ENCODE data around the gene COX4I1.

Gene COX4I1

DNA sequence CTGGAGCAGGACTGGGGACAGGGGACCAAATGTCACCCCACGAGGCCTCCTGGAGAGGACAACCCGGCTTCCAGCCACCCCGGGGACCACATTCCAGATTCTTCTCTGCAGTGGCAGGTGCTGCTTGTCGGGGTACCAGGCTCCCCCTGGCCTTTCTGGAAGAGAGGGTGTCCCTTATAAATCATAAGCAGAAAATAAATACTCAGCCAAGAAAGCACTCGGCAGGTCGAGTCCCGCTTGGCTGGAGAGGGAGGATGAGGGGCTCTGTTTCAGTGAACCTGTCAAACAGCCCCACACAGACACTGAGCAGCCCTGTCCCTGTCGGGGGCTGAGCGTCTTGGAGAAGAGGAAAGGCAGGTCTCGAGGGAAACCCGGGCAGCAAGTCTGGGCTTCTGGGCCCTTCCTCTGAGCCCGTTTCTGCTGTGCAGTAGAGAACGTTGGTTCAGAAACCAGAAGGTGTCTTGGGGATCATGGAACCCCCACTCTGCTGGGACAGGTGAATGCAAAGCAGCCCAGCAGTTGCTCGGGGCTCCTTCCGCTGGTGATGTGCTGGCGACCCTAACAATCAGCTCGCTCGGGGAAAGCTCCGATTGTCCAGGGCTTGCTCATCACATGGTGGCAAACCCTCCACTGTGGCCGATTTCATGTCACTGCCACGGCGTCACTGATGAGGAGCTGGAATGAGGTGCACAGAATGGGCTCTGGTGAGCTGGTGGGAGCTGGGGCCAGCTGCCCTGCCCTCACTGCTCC, 36.6 kb downstream of the COX4I1 start (continued):
- no peak for TF ChIP-seq ZBTB7A (tag by site-specific recombination; IDR thresholded peaks at IDR 0.05; ENCODE audit: low read depth)
- TF ChIP-seq ZFP3 (tag by site-specific recombination; IDR thresholded peaks at IDR 0.05; ENCODE audit: low read depth), result no peak
- TF ChIP-seq ZFHX2 (tag by site-specific recombination; conservative IDR thresholded peaks at IDR 0.05), result no peak
- TF ChIP-seq ZNF670 (tag by site-specific recombination; IDR thresholded peaks at IDR 0.05; ENCODE audit: low read depth), result no peak
- TF ChIP-seq, protein P1, sequence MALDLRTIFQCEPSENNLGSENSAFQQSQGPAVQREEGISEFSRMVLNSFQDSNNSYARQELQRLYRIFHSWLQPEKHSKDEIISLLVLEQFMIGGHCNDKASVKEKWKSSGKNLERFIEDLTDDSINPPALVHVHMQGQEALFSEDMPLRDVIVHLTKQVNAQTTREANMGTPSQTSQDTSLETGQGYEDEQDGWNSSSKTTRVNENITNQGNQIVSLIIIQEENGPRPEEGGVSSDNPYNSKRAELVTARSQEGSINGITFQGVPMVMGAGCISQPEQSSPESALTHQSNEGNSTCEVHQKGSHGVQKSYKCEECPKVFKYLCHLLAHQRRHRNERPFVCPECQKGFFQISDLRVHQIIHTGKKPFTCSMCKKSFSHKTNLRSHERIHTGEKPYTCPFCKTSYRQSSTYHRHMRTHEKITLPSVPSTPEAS (tag by site-specific recombination; IDR thresholded peaks at IDR 0.05), result no peak
- no peak for TF ChIP-seq ZEB2 (tag by site-specific recombination; IDR thresholded peaks at IDR 0.05)

DNA sequence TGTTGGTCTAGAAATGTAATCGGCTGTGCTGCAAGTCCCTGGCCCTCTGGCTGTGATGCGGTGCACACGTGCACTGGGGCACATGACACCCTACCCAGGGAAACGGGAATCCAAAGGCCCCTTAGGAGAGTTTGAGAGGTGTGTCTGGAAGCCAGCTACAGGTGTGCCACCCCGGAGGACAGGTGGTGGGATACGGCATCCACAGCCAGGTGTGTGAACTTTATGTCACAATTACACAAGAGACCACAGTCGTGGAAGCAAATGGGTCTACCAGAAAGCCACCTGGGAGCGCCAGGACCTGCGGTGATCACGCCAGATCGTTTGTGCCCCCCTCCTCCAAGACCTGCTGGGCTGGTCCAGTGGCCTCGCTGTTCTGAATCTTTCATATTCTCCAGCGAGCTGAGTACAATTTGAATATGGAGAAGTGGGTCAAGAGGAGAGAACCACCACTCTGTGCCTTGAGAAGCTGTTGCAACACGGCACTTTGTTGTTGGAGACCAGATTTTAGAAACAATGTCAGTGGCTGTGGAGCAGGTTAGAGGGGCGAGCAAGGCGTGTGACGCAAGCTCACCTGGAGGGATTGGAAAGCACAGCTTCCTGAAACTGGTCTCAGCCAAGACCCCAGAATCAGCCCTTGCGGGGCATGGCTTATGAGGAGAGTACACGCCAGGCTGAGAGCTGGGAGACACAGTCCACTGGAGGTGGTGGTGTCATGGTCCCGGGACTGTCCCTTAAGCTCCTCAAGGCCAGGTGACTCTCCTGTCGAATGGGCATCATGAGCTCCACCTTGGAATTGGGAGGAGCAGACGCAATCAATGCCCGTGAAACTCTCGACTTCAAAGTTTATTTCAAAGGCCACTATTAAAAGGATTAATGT, 37.4 kb downstream of the COX4I1 start:
- TF ChIP-seq SP7 (tag by site-specific recombination; IDR thresholded peaks at IDR 0.05), result no peak
- TF ChIP-seq SCRT2 (tag by site-specific recombination; IDR thresholded peaks at IDR 0.05), result 0 out of 2 replicates have a peak, but pooled peaks have one; percentile 10
- TF ChIP-seq, protein P2, sequence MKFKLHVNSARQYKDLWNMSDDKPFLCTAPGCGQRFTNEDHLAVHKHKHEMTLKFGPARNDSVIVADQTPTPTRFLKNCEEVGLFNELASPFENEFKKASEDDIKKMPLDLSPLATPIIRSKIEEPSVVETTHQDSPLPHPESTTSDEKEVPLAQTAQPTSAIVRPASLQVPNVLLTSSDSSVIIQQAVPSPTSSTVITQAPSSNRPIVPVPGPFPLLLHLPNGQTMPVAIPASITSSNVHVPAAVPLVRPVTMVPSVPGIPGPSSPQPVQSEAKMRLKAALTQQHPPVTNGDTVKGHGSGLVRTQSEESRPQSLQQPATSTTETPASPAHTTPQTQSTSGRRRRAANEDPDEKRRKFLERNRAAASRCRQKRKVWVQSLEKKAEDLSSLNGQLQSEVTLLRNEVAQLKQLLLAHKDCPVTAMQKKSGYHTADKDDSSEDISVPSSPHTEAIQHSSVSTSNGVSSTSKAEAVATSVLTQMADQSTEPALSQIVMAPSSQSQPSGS (tag by site-specific recombination; IDR thresholded peaks at IDR 0.05; ENCODE audit: low read depth), result no peak
- no peak for TF ChIP-seq ZNF335 (tag by site-specific recombination; conservative IDR thresholded peaks at IDR 0.05)
- TF ChIP-seq, protein P3, sequence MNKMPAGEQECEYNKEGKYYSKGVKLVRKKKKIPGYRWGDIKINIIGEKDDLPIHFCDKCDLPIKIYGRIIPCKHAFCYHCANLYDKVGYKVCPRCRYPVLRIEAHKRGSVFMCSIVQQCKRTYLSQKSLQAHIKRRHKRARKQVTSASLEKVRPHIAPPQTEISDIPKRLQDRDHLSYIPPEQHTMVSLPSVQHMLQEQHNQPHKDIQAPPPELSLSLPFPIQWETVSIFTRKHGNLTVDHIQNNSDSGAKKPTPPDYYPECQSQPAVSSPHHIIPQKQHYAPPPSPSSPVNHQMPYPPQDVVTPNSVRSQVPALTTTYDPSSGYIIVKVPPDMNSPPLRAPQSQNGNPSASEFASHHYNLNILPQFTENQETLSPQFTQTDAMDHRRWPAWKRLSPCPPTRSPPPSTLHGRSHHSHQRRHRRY (tag by site-specific recombination; IDR thresholded peaks at IDR 0.05), result no peak
- TF ChIP-seq, protein P4, sequence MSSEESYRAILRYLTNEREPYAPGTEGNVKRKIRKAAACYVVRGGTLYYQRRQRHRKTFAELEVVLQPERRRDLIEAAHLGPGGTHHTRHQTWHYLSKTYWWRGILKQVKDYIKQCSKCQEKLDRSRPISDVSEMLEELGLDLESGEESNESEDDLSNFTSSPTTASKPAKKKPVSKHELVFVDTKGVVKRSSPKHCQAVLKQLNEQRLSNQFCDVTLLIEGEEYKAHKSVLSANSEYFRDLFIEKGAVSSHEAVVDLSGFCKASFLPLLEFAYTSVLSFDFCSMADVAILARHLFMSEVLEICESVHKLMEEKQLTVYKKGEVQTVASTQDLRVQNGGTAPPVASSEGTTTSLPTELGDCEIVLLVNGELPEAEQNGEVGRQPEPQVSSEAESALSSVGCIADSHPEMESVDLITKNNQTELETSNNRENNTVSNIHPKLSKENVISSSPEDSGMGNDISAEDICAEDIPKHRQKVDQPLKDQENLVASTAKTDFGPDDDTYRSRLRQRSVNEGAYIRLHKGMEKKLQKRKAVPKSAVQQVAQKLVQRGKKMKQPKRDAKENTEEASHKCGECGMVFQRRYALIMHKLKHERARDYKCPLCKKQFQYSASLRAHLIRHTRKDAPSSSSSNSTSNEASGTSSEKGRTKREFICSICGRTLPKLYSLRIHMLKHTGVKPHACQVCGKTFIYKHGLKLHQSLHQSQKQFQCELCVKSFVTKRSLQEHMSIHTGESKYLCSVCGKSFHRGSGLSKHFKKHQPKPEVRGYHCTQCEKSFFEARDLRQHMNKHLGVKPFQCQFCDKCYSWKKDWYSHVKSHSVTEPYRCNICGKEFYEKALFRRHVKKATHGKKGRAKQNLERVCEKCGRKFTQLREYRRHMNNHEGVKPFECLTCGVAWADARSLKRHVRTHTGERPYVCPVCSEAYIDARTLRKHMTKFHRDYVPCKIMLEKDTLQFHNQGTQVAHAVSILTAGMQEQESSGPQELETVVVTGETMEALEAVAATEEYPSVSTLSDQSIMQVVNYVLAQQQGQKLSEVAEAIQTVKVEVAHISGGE (tag by site-specific recombination; conservative IDR thresholded peaks at IDR 0.05; ENCODE audit: low read depth), result no peak
- TF ChIP-seq ZNF239 (tag by site-specific recombination; IDR thresholded peaks at IDR 0.05), result no peak
- TF ChIP-seq, protein P5, sequence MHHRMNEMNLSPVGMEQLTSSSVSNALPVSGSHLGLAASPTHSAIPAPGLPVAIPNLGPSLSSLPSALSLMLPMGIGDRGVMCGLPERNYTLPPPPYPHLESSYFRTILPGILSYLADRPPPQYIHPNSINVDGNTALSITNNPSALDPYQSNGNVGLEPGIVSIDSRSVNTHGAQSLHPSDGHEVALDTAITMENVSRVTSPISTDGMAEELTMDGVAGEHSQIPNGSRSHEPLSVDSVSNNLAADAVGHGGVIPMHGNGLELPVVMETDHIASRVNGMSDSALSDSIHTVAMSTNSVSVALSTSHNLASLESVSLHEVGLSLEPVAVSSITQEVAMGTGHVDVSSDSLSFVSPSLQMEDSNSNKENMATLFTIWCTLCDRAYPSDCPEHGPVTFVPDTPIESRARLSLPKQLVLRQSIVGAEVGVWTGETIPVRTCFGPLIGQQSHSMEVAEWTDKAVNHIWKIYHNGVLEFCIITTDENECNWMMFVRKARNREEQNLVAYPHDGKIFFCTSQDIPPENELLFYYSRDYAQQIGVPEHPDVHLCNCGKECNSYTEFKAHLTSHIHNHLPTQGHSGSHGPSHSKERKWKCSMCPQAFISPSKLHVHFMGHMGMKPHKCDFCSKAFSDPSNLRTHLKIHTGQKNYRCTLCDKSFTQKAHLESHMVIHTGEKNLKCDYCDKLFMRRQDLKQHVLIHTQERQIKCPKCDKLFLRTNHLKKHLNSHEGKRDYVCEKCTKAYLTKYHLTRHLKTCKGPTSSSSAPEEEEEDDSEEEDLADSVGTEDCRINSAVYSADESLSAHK (tag by site-specific recombination; IDR thresholded peaks at IDR 0.05), result no peak
- CTCF ChIA-PET, result interaction anchor here (1.0 kb wide), 1 partner anchor 80 kb away, joined by 3 read pairs; no protein-coding TSS in a partner anchor
- Histone ChIP-seq H3K36me3 (ENCODE audit: control insufficient read depth in 2 of 2, insufficient read depth in 1 of 2, low read length in 2 of 2) (no peaks in the 10 kb centered on the region), H3K9me3 (ENCODE audit: control insufficient read depth, insufficient read depth, low read depth, low read length) (no peaks in the 10 kb centered on the region), H3K4me3 (ENCODE audit: low read depth, low read length) (no peak overlapping the region), H3K4me1 (ENCODE audit: control insufficient read depth, insufficient read depth, low read length) (no peaks in the 10 kb centered on the region), H3K27ac (ENCODE audit: extremely low read depth, low read depth, low read length) (no peak overlapping the region)
- POLR2A ChIA-PET, result interaction anchor here (0.5 kb wide), 1 partner anchor 1847 kb away, joined by 3 read pairs; no protein-coding TSS in a partner anchor
